Measurements from ENCODE around the gene KCNG2.
"Not testable (repeated sequence)": the region's sequence is repeated elsewhere in the genome, so short reads cannot be mapped to it uniquely, and the experiment has no call there.

Gene KCNG2

DNA sequence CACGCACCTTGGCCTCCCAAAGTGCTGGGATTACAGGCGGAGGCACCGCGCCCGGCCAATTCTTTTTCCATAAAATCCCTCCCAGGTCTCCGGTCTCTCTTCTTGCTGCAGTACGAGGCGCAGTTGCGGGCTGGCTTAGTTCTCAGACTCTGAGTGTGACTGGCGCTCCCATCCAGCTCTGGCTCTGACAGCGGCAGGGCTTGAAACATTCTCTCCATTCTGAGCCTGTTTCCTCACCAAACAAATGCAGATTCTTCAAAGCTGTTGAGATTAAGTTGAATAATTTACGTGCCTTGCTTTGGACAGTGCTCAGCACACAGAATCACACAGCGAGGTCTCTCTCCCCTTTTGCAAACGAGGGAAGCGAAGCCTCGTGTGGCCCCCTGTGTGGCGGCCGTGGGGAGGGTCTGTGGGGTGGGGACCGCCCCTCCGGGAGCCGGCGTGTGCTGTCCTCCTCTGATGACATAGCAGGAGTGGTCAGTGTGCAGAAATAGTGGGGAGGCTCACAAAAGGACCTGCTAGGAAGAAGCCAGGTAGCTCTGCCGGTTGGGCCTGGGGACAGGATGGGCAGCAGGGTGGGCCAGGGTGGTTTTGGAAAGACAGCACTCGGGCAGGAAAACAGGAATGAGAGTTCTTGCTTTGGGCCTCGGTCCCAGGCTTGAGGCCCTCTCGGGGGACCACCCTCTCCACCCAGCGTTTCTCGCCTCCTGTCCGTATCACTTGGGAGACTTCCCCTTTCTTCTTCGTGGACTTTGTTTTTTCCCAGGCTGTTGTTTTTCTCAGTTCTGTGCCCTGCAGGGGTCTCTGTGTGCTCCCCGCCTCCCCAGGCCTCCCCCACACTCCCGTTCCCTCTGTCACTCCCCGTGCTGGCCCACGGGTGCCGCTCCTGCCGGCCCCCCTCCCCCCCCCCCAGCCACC lies 75.0 kb downstream of the KCNG2 start:
- DNase-seq, result no peak

- DNase-seq, result no peak
These were observed 75.8 kb downstream of the KCNG2 start for GRCh38 chr18:79873449-79874110.

- no peak for DNase-seq
These were observed 77.1 kb downstream of the KCNG2 start for GRCh38 chr18:79874553-79875530.

DNA sequence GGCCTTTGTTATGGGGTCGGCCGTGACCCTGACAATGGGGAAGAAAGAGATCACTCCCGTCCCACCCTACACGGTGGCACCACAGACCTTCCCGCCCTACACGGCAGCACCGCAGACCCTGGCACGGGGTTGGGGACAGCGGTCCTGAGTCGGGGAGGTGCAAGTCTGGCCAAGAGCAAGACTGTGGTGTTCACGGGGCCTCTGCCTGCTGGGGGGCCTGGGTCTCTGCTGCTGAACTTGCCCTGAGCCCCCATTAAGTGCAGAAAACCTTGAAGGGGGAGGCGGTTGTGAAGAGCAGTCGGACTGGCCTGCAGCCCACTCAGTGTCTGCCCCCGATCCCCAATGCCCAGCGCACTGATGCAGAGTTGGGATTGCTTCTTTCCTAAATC lies 77.8 kb downstream of the KCNG2 start:
- DNase-seq, result no peak

- no peak for DNase-seq
These were observed 78.3 kb downstream of the KCNG2 start for GRCh38 chr18:79875931-79876461.

GRCh38 chr18:79876497-79876896 lies 78.8 kb downstream of the KCNG2 start:
- no peak for DNase-seq

DNA sequence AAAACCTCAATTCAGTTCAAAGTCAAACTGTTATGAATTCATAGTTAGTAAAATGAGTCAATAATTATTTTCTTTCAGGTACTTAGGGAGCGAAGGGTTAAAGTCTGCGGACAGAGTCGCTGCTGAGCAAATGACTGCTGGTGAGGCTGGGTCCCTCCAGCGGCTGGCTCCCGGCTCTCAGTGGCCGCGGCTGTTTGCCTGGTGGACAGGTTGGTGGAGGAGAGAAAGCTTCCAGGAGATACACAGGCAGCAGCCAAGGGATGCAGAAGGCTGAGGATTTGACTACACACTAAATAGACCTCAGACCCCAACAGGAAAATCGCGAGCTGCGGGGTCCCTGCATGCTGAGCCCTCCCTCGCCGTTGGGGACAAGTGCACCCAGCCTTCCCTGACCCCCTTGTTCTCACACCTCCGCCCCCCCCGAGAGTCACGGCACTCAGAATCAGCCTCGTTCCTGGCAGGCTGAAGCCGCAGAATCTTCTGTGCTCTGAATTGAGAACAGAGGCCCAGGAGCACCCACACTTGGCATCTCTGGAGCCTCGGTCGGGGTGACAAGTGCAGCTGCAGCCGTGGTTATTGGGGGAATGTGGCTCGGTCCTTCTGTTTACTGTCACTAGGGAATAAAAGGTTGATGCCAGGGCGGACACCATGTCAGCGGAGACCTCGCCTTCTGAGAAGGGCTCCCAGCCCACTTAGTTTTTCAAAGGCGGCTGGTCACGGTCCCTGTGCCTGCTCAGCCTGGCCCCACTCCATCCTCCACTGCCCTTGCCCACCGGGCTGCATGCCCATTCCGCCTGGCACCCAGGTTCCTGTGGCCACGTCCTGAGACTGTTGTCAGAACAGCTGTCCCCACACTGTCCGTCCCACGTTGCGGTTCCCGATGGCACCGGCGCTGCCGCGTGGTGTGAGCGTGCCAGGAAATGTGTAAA lies 79.7 kb downstream of the KCNG2 start:
- no peak for DNase-seq

- not testable (repeated sequence) for DNase-seq
These were observed 80.5 kb downstream of the KCNG2 start for GRCh38 chr18:79878246-79878645.

DNA sequence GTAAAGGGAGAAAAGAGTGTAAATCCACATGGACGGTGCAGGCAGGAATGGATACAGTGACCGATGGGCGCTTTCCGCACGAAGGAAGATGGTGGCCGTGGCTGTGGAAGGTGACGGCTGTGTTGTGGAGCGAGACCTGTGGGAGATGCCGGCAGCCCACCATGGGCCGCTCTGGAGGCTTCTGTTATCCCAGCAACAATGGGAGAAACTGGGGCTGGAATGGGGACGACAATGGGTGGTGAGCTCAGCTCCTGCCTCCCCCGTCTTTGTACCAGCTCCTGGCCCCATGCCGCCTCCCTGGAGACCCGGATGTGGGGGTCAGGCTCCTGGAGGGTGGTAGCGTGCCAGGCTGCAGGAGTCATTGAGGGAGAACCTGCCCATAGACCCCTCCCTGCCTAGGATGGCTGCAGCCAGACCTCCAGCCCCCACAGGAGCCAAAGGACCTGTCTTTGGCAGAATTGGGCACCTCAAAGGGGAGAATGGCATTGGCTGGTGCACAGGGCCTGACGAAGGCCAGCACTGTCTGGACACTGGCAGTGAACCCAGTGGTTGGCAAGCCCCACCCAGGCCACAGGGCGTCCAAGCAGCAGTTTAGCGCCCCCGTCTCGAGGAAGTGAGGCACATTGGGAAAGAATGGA lies 81.1 kb downstream of the KCNG2 start:
- no peak for DNase-seq

GRCh38 chr18:79879566-79879965 lies 81.8 kb downstream of the KCNG2 start:
- no peak for DNase-seq

DNA sequence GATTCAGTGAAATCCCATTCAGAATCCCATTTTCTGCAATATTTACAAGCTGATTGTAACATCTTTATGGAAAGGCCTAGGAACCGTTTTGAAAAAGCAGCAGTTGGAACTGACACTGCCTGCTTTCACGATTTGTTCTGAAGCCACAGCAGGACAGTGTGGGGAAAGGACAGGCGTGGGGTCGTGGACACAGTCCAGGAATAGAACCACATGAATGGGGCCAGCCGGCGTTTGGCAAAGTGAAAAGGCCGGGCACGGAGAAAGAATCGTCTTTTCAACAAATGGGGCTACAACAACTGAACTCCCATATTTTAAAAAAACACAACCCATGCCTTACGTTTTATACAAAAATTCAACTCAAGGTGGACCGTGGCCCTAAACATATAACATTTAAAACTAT lies 84.0 kb downstream of the KCNG2 start:
- DNase-seq, result no peak

GRCh38 chr18:79882522-79883241 lies 84.9 kb downstream of the KCNG2 start:
- DNase-seq, result no peak

DNA sequence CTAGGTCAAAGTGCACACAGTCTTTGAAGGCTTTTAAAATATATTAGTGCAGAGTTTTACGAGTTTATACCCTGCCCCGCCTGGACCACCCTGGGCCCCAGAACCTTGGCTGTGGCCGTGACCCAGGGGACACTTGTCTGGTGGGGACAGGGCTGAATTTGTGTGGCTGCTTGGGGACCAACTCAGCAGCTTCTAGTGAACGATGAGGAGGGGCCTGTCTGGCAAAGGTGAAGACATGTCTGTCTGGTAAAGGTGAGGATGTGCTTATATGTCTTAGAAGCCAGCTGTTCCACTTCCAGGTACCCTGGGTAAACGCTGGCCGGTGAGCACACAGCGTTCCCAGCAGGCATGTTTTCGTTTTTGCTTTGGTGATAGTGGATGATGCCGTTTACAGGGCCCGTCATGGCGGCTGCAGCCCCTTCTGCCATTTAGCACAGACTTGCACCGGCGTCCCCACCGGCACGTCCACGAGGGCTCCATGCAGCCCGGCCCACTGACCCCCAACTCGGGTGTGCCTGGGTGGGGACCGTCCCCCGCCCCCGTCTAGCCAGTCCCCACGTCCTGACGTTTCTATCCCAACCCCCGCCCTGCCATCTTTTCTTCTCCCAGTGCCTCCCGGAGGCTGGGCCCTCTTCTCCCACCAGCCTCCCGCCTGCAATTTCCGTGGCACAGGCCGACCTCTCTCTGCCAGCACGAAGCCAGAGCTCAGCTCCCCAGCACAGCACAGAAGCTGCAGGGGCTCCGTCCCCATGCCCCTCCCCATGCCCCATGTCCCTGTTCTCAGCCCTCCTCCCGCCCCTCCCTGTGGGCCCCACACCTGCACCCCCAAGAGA lies 85.9 kb downstream of the KCNG2 start:
- no peak for DNase-seq

- no peak for DNase-seq
These were observed 86.7 kb downstream of the KCNG2 start for GRCh38 chr18:79884294-79884962.

GRCh38 chr18:79884963-79885728 lies 87.4 kb downstream of the KCNG2 start:
- no peak for DNase-seq

DNA sequence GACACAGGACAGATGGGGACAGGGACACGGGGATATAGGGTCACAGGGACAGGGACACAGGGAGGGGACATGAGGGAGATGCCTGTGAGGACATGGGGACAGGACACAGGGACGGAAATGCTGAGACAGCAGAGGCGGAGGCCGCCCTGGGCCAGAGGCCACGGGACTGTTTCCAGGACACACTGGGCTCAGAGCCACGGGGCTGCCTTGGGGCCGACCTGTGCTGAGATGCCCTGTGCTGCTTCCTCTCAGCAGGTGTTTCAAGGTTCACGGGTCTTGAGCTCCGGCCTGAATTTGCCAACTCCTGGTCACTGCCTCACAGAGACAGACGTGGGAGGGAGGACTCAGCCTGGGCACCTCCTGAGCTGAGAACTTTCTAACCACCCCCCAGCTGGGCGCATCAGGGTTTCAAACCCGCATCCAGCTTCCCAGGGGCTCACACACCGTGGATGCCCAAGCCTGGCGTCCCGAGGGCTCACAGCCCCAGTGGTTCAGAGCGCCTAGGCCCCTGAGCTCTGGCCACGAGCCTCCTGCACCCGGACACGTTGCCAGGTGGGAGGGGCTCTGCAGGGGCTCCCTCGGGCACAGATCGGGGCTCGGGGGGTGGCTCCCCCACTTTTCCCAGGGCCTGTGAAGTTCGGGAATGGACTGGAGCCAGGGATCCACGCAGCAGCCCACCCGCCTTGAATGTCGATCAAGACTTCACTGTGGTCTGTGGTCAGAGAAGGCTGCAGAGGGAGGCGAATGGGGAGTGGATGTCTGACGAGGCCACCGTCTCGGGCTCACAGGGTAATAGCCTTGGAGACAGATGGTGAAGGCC lies 89.7 kb downstream of the KCNG2 start:
- no peak for DNase-seq

DNA sequence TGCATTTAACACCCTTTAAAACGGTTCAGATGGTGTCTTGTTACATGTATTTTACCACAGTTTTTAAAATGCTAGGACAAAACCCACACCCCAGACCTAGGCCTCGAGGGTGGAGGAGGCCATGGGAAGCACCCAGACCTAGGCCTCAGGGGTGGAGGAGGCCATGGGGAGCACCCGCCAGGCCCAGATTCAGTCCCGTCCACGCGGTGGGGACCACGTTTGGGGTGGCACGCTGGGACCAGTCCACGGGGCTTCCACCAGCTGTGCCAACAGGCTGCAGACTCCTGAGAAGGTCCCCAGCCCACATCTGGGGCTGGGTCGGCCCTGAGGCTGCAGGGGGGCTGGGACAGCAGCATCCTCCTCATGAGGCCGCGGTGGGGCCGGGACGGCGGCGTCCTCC lies 90.3 kb downstream of the KCNG2 start:
- DNase-seq, result no peak
